22Rv1 (cell line): Measurements from ENCODE around the gene KCND2.

Source experiments
- H3K27ac ChIP-seq: fragments of 450-650 bp; 2 replicates; pipeline ENCODE4 v1.5.1; 2017
- CTCF ChIP-seq: fragments of 450-650 bp; IDR thresholded peaks from 2 replicates; pipeline ENCODE4 v1.5.1; 2017; ENCODE audit warnings: mild to moderate bottlenecking
- ZFX ChIP-seq: fragments of 450-650 bp; IDR thresholded peaks from 2 replicates; pipeline ENCODE4 v1.6.1; 2017; ENCODE audit warnings: antibody characterized with exemption, borderline replicate concordance

The KCND2 gene

GRCh38 chr7:120609136-120609753, 336.3 kb downstream of the KCND2 start:
- no peak overlapping the region for H3K27ac ChIP-seq
- TF ChIP-seq ZFX (no peak), CTCF (no peak)

GRCh38 chr7:120611975-120612374, 339.0 kb downstream of the KCND2 start:
- TF ChIP-seq CTCF (no peak), ZFX (no peak)

GRCh38 chr7:120615703-120616102, 342.7 kb downstream of the KCND2 start:
- H3K27ac ChIP-seq = no peak overlapping the region
- TF ChIP-seq ZFX = no peak

More at GRCh38 chr7:120611975-120612374, 339.0 kb downstream of the KCND2 start:
- no peak overlapping the region for H3K27ac ChIP-seq

GRCh38 chr7:120617275-120617674, 344.3 kb downstream of the KCND2 start:
- H3K27ac ChIP-seq = no peak overlapping the region

GRCh38 chr7:120628251-120628650, 355.3 kb downstream of the KCND2 start:
- TF ChIP-seq ZFX (no peak), CTCF (no peak)
- H3K27ac ChIP-seq = no peak overlapping the region

More at GRCh38 chr7:120617275-120617674, 344.3 kb downstream of the KCND2 start:
- no peak for TF ChIP-seq CTCF
- no peak for TF ChIP-seq ZFX

GRCh38 chr7:120639884-120640283, 366.9 kb downstream of the KCND2 start:
- no peak for TF ChIP-seq CTCF
- TF ChIP-seq ZFX = no peak
- no peak overlapping the region for H3K27ac ChIP-seq

- no peak overlapping the region for H3K27ac ChIP-seq
- no peak for TF ChIP-seq CTCF
- no peak for TF ChIP-seq ZFX
Observed at GRCh38 chr7:120645966-120646365, 373.0 kb downstream of the KCND2 start.

- H3K27ac ChIP-seq = no peak overlapping the region
- TF ChIP-seq ZFX (no peak), CTCF (no peak)
Observed at GRCh38 chr7:120654241-120654640, 381.3 kb downstream of the KCND2 start.
